K562 (cell line): Measurements from ENCODE around the gene POLR3E. TPM values are rescaled to one million over a fixed set of nuclear protein-coding genes. Genes with fewer than 3 reads are reported as not detected.

ENCODE experiments used
- BACH1 ChIP-seq: fragments of 200-800 bp; sonication (Bioruptor generic); IDR thresholded peaks from 2 replicates; pipeline ENCODE4 v1.6.1; 2016; ENCODE audit warnings: missing genetic modification characterization, missing compliant biosample characterization
- E2F5 ChIP-seq: sonication (generic); formaldehyde crosslinking; IDR thresholded peaks from 2 replicates; pipeline ENCODE4 v1.8.0; 2022; ENCODE audit warnings: mild to moderate bottlenecking, missing genetic modification reagents
- HDAC3 ChIP-seq: fragments of 450-650 bp; IDR thresholded peaks from 2 replicates; pipeline ENCODE4 v1.6.1; 2018; ENCODE audit warnings: borderline replicate concordance, mild to moderate bottlenecking, moderate library complexity; ENCODE audit not compliant: partially characterized antibody
- ILK ChIP-seq: fragments of 450-650 bp; IDR thresholded peaks from 2 replicates; pipeline ENCODE4 v1.6.1; 2016; ENCODE audit warnings: missing genetic modification characterization, low read depth, mild to moderate bottlenecking, missing compliant biosample characterization, moderate library complexity, borderline replicate concordance
- L3MBTL2 ChIP-seq: fragments of 450-650 bp; IDR thresholded peaks from 2 replicates; pipeline ENCODE4 v1.6.1; 2016; ENCODE audit warnings: mild to moderate bottlenecking, moderate library complexity
- MXI1 ChIP-seq: IDR thresholded peaks from 2 replicates; pipeline ENCODE4 v1.6.1; 2011; ENCODE audit warnings: low read depth, mild to moderate bottlenecking, improper control_type of control experiment, low read length
- PBX2 ChIP-seq, 2 experiments: IDR thresholded peaks in 1 of 2; conservative IDR thresholded peaks in 1 of 2; 2 replicates each; pipeline ENCODE4 v1.6.1; 2016; ENCODE audit warnings: low read depth in 2 of 2, mild to moderate bottlenecking in 1 of 2, missing compliant biosample characterization in 1 of 2, missing genetic modification characterization in 1 of 2, moderate library complexity in 1 of 2
- PKNOX1 ChIP-seq: fragments of 450-650 bp; IDR thresholded peaks from 2 replicates; pipeline ENCODE4 v1.6.1; 2016
- POLR2H ChIP-seq: IDR thresholded peaks from 2 replicates; pipeline ENCODE4 v1.6.1; 2016; ENCODE audit warnings: missing genetic modification characterization, low read depth, mild to moderate bottlenecking, control low read depth, missing compliant biosample characterization, moderate library complexity
- ZNF76 ChIP-seq: fragments of 250-450 bp; sonication (Bioruptor Pico); IDR thresholded peaks from 2 replicates; pipeline ENCODE4 v1.4.0; 2020; ENCODE audit warnings: mild to moderate bottlenecking, moderate library complexity, borderline replicate concordance
- polyA plus RNA-seq, 8 experiments: library from polyadenylated mRNA; depleted of rRNA in 4 of 8; stranded (reverse) in 5 of 8; unstranded in 3 of 8; fragments of >200 nt; fragmentation: Nextera tagmentation in 2 of 8; fragmentation: Illumina TruSeq in 1 of 8; extraction: Ambion mirVana in 2 of 8; extraction: Trizol in 1 of 8; gene quantifications; 2 replicates each; pipeline versions ENCODE4 v1.2.1 to v1.2.3, GENCODE V29; 2011 to 2014; ENCODE audit warnings: inconsistent platforms in 1 of 8, missing spikeins in 1 of 8
- total RNA-seq, 7 experiments: library from RNA; depleted of rRNA in 6 of 7; stranded (reverse); fragments of >200 nt in 6 of 7; fragmentation: Illumina TruSeq in 2 of 7; extraction: Trizol in 2 of 7; gene quantifications; 2 replicates each; pipeline versions ENCODE4 v1.2.1 to v1.2.3, GENCODE V29; 2011 to 2021; ENCODE audit warnings: low replicate concordance in 1 of 7
- TF ChIP-seq, protein P1 (sequence below): fragments of 450-650 bp; formaldehyde crosslinking; IDR thresholded peaks from 2 replicates; pipeline ENCODE4 v1.4.0; 2020; ENCODE audit warnings: mild to moderate bottlenecking, moderate library complexity
- TF ChIP-seq, protein P2 (sequence below): fragments of 250-450 bp; sonication (Bioruptor Pico); IDR thresholded peaks from 2 replicates; pipeline ENCODE4 v1.4.0; 2020; ENCODE audit warnings: mild to moderate bottlenecking, moderate library complexity
- TF ChIP-seq, protein P3 (sequence below): fragments of 250-450 bp; sonication (Bioruptor Pico); IDR thresholded peaks from 2 replicates; pipeline ENCODE4 v1.8.0; 2022; ENCODE audit warnings: moderate library complexity, mild to moderate bottlenecking, inconsistent platforms
- TF ChIP-seq, protein P4 (sequence below): conservative IDR thresholded peaks from 2 replicates; pipeline ENCODE4 v1.6.1; 2011; ENCODE audit warnings: low read depth, mild to moderate bottlenecking, low read length; ENCODE audit not compliant: control insufficient read depth

The POLR3E gene
- total and polyA plus RNA-seq, 9 of the 15 experiments (the other 6 are each of a cell fraction or from before 2014, with no cell fraction given) = 17.7 to 151 (median 82.6) TPM

DNA sequence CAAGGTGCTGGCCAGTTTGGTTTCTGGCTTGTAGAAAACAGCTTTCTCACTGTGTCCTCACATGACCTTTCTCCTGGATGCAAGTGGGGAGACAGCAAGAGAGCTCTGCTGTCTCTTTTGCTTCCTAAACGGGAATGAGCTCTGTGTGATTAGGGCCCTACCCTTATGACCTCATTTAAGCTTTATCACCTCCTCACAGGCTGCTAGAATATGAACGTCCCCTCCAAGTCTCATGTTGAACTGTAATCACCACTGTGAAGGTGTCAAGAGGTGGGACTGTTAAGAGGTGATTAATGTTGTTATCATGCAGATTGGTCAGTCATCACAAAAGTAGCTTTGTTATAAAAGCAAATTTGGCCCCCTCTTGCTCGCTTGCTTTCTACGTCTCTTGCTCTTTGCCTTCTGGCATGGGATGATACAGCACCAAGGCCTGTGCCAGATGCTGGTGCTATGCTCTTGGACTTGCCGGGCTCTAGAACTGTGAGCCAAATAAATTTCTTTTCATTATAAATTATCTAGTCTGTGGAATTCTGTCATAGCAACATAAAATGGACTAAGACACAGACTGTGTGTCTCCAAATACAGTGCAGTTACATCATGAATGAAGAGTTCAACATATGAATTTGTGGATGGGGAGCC is 14.8 kb upstream of the POLR3E start (continued):
- TF ChIP-seq, protein P1, sequence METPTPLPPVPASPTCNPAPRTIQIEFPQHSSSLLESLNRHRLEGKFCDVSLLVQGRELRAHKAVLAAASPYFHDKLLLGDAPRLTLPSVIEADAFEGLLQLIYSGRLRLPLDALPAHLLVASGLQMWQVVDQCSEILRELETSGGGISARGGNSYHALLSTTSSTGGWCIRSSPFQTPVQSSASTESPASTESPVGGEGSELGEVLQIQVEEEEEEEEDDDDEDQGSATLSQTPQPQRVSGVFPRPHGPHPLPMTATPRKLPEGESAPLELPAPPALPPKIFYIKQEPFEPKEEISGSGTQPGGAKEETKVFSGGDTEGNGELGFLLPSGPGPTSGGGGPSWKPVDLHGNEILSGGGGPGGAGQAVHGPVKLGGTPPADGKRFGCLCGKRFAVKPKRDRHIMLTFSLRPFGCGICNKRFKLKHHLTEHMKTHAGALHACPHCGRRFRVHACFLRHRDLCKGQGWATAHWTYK (CRISPR knock-in tag) = no peak
- TF ChIP-seq, protein P2, sequence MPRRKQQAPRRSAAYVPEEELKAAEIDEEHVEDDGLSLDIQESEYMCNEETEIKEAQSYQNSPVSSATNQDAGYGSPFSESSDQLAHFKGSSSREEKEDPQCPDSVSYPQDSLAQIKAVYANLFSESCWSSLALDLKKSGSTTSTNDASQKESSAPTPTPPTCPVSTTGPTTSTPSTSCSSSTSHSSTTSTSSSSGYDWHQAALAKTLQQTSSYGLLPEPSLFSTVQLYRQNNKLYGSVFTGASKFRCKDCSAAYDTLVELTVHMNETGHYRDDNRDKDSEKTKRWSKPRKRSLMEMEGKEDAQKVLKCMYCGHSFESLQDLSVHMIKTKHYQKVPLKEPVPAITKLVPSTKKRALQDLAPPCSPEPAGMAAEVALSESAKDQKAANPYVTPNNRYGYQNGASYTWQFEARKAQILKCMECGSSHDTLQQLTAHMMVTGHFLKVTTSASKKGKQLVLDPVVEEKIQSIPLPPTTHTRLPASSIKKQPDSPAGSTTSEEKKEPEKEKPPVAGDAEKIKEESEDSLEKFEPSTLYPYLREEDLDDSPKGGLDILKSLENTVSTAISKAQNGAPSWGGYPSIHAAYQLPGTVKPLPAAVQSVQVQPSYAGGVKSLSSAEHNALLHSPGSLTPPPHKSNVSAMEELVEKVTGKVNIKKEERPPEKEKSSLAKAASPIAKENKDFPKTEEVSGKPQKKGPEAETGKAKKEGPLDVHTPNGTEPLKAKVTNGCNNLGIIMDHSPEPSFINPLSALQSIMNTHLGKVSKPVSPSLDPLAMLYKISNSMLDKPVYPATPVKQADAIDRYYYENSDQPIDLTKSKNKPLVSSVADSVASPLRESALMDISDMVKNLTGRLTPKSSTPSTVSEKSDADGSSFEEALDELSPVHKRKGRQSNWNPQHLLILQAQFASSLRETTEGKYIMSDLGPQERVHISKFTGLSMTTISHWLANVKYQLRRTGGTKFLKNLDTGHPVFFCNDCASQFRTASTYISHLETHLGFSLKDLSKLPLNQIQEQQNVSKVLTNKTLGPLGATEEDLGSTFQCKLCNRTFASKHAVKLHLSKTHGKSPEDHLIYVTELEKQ = no peak
- TF ChIP-seq PKNOX1 (peak; percentile 96), MXI1 (no peak), E2F5 (CRISPR knock-in tag) (no peak), L3MBTL2 (peak; percentile 78), BACH1 (tag) (0 out of 2 replicates have a peak, but pooled peaks have one; percentile 50), HDAC3 (peak; percentile 94), POLR2H (tag) (no peak), ZNF76 (CRISPR knock-in tag) (no peak), PBX2 (CRISPR knock-in tag; IDR thresholded peaks at IDR 0.05; ENCODE audit: low read depth) (no peak; the same call in 1 of the 2 replicates), PBX2 (tag; conservative IDR thresholded peaks at IDR 0.05; ENCODE audit: low read depth) (peak; percentile 95), ILK (tag) (no peak)
- TF ChIP-seq, protein P3, sequence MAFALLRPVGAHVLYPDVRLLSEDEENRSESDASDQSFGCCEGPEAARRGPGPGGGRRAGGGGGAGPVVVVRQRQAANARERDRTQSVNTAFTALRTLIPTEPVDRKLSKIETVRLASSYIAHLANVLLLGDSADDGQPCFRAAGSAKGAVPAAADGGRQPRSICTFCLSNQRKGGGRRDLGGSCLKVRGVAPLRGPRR = no peak
- TF ChIP-seq, protein P4, sequence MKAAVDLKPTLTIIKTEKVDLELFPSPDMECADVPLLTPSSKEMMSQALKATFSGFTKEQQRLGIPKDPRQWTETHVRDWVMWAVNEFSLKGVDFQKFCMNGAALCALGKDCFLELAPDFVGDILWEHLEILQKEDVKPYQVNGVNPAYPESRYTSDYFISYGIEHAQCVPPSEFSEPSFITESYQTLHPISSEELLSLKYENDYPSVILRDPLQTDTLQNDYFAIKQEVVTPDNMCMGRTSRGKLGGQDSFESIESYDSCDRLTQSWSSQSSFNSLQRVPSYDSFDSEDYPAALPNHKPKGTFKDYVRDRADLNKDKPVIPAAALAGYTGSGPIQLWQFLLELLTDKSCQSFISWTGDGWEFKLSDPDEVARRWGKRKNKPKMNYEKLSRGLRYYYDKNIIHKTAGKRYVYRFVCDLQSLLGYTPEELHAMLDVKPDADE = no peak
